Measurements from ENCODE around the gene STRADA. TPM values are rescaled to one million over a fixed set of nuclear protein-coding genes. Genes with fewer than 3 reads are reported as not detected.

STRADA gene
- total and polyA plus RNA-seq, 8 donors = 28.1 to 87.5 (median 80.6) TPM

GRCh38 chr17:63675607-63676546 lies 65.7 kb downstream of the STRADA start:
- H3K27me3 ChIP-seq = no peaks in the 10 kb centered on the region
- ATAC-seq (peak; percentile 91), DNase-seq (peak in 3 of 4 donors; percentile 64 to 90 (median 84))
- peaks cover 27 to 50% of the 10 kb centered on the region in 2 donors for H3K4me1 ChIP-seq
- peaks cover 0 to 53% of the 10 kb centered on the region in 2 donors for H3K36me3 ChIP-seq
- no peak for TF ChIP-seq CTCF (IDR thresholded peaks at IDR 0.05)
- no peaks in the 10 kb centered on the region for H3K9me3 ChIP-seq
- peak overlapping the region; percentile 81 to 89 for H3K27ac ChIP-seq
- no peak overlapping the region for H3K4me3 ChIP-seq
- intact Hi-C loops (cut with DNase I) = no loop called here

GRCh38 chr17:63675231-63675606 lies 66.4 kb downstream of the STRADA start:
- intact Hi-C loops (cut with DNase I) = no loop called here
- Histone ChIP-seq H3K4me3 (no peak overlapping the region), H3K27me3 (no peaks in the 10 kb centered on the region), H3K4me1 (peaks cover 24 to 44% of the 10 kb centered on the region in 2 donors), H3K36me3 (peaks cover 0 to 54% of the 10 kb centered on the region in 2 donors), H3K27ac (peak overlapping the region; percentile 81 to 89), H3K9me3 (no peaks in the 10 kb centered on the region)
- no peak for TF ChIP-seq CTCF (IDR thresholded peaks at IDR 0.05)
- ATAC-seq (peak; percentile 66), DNase-seq (no peak)

GRCh38 chr17:63672856-63673255 lies 68.7 kb downstream of the STRADA start:
- intact Hi-C loops (cut with DNase I) = no loop called here
- no peaks in the 10 kb centered on the region for H3K27me3 ChIP-seq
- no peaks in the 10 kb centered on the region for H3K9me3 ChIP-seq
- TF ChIP-seq CTCF (IDR thresholded peaks at IDR 0.05) = no peak
- peaks cover 24 to 48% of the 10 kb centered on the region in 2 donors for H3K4me1 ChIP-seq
- DNase-seq (no peak), ATAC-seq (no peak)
- no peak overlapping the region for H3K4me3 ChIP-seq
- peak overlapping the region in 1 of 2 donors; percentile 4 for H3K27ac ChIP-seq
- peaks cover 0 to 66% of the 10 kb centered on the region in 2 donors for H3K36me3 ChIP-seq

DNA sequence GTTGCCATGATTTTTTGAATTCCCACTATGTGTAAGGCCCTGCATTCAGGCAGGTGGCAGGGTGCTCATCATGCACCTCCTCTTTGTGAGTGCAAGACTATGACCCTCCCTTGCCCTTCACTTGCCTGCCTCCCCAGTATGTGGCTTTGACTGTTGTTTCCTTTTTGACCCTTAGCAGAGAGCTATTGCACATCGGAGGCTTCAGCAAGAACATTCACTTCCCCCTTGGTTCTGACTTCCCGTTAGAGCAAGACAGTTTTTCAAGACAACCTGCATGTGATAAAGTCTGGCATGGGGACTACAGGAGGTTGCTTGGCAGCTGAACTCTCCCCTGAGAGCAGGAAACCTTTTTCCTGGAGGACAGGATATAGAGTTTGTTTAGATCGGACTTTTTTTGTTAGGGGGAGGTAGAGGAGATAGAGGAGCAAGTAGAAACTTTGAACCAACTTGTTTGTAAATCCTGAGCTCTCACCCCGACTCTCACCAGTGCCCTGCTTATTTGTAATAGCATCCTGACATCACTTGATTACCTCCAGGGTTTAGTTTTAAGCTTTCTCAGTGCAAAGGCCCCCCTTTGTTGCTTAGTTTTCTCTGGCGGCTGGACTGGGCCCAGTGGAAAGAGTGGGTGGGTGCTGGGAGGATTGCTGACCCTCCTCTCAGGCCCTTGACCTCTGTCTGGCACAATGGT lies 75.9 kb downstream of the STRADA start:
- TF ChIP-seq CTCF (IDR thresholded peaks at IDR 0.05) = no peak
- Histone ChIP-seq H3K36me3 (peaks cover 0 to 69% of the 10 kb centered on the region in 2 donors), H3K9me3 (no peaks in the 10 kb centered on the region), H3K4me1 (peaks cover 0 to 42% of the 10 kb centered on the region in 2 donors), H3K27me3 (no peaks in the 10 kb centered on the region), H3K4me3 (no peak overlapping the region), H3K27ac (peak overlapping the region; percentile 24 to 93)
- intact Hi-C loops (cut with DNase I) = no loop called here
- ATAC-seq (peak; percentile 79), DNase-seq (no peak)

DNA sequence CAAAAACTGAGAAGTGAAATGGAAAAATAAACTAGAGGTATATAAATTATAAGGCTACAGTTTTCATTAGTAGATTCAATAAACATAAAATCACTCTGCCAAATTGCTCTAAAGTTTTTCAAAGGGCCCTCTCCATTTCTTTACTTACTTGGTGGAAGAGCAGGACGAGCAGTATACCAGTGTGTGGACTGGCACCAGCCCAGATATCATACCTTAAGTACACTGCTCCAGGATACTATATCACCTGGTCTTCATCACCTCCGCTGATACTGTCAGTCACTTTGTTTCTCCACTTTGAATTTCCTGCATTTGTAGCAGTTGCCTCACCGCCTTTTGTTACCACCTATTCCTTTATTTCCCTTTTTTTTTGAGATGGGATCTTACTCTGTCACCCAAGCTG lies 81.7 kb downstream of the STRADA start:
- peaks cover 0 to 72% of the 10 kb centered on the region in 2 donors for H3K36me3 ChIP-seq

More for the DNA sequence above, 81.7 kb downstream of the STRADA start:
- no peaks in the 10 kb centered on the region for H3K9me3 ChIP-seq
- no peak for TF ChIP-seq CTCF (IDR thresholded peaks at IDR 0.05)
- intact Hi-C loops (cut with DNase I) = no loop called here
- ATAC-seq (no peak), DNase-seq (no peak)
- no peaks in the 10 kb centered on the region for H3K27me3 ChIP-seq
- H3K4me3 ChIP-seq = no peak overlapping the region
- peak overlapping the region in 1 of 2 donors; percentile 18 for H3K27ac ChIP-seq
- peaks cover 0 to 23% of the 10 kb centered on the region in 2 donors for H3K4me1 ChIP-seq

Data from left lung (tissue), 10 donors.